Jurkat, Clone E6-1 (cell line): Measurements from ENCODE around the gene C5orf15.
"Not testable (repeated sequence)": the region's sequence is repeated elsewhere in the genome, so short reads cannot be mapped to it uniquely, and the experiment has no call there.

Experiments used
- DNase-seq: peaks from one replicate; pipeline ENCODE4 v3.0.0-alpha.2; 2011; ENCODE audit warnings: low read depth, low spot score
- H3K4me3 ChIP-seq: 2 replicates; pipeline ENCODE4 v1.5.1; 2011; ENCODE audit warnings: mild to moderate bottlenecking, low read length, control low read depth, moderate library complexity

C5orf15 gene

GRCh38 chr5:133995341-133995740 is 26.9 kb upstream of the C5orf15 start:
- no peak for DNase-seq

GRCh38 chr5:133994990-133995333 is 26.5 kb upstream of the C5orf15 start:
- no peak for DNase-seq
- no peak overlapping the region for H3K4me3 ChIP-seq

More at GRCh38 chr5:133995341-133995740, 26.9 kb upstream of the C5orf15 start:
- H3K4me3 ChIP-seq, result no peak overlapping the region

DNA sequence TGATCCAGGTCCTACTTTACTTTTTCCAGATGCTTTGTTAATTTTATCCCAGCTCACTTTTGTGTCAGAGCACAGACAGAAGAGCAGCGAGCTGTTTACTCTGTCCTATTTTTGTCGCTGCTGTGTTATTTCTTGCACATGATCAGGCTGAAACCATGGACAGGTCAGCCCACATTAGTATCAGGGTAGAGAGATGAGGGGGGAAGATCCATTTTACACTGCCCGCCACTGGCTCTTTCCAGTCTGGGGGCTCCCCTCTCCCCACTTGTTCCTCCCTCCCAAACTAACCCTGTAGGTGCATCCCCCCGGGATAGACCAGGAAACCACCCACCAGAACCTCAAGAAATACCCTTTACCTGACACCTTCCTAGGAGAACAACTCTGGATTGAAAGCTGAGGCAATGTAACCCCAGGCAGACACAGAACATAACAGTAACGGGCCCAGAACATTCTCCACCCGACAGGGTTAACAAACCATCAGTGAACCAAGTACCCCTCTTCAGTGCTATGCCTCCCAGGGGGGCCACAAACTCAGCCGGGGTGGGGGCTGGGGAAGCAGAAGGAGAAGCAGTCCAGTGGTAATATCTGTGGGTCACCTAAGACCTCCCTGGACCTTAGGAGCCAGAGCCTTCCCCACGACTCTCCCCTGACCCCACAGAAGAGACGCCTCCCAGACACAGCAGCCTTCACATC is 26.0 kb upstream of the C5orf15 start:
- no peak for DNase-seq
- no peak overlapping the region for H3K4me3 ChIP-seq

DNA sequence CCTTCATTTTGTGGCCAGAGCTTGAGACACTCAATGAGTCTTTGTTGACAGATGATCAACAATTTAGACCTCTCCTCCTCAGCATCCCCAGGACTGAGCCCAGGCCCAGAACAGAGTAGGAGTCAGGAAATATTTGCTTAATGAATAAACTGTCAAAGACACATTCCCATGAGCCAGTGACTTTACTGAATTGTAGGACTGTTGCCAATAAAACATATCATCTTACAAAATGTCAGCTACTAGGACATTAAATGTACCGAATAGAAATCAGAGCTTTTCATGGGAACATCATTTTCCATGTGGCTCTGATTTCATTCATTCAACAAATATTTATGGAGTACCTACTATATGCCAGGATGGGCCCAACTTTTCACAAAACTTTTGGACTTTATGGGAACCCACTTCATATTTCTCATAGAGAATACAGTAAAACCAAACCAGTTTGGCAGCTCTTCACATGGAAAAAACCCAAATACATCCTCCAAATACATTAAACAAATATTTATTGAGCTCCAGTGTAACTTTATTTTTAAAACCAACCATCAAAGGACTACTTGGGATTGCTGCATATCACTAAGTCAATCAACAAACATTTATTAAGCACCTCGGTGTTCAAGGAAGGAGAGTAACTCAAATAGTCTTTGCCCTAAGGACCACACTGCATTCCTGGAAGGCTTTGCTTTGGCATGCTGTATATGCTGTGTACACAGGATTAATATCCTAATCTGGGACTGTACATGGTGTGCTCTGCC is 24.9 kb upstream of the C5orf15 start:
- H3K4me3 ChIP-seq, result no peak overlapping the region
- DNase-seq, result no peak

DNA sequence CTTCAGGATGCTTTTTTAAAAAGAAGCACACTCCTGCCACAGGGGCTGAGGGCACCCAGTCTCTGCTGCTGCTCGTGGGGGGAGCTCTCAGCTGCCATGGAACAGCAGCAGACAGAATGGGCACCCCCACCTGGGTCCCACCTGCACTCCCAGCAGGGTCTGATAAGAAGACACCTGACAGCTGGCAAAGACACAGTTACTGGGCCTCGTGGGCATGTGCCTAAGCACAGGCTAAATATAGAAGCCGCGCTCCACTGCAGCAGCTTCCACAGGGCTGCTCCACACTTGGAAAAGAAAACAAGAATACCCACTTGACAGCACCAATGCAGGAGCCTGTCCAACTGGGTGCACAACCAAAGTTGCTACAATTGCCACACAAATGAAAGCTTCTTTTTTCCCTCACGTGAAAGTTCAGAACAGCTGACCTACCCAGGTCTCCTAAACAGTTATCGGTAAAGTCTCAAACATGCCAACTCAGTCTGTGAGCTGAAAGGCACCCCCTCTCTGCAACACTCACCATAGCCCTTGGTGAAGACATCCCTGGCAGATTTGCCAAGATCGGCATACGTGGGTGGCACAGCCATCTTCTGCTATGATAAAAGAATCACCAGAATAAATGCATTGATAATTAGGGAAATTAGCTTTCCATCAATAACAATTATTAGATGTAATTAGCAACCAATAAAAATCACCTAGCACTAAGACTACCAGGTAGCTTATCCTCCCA is 24.2 kb upstream of the C5orf15 start:
- no peak overlapping the region for H3K4me3 ChIP-seq
- DNase-seq, result no peak

DNA sequence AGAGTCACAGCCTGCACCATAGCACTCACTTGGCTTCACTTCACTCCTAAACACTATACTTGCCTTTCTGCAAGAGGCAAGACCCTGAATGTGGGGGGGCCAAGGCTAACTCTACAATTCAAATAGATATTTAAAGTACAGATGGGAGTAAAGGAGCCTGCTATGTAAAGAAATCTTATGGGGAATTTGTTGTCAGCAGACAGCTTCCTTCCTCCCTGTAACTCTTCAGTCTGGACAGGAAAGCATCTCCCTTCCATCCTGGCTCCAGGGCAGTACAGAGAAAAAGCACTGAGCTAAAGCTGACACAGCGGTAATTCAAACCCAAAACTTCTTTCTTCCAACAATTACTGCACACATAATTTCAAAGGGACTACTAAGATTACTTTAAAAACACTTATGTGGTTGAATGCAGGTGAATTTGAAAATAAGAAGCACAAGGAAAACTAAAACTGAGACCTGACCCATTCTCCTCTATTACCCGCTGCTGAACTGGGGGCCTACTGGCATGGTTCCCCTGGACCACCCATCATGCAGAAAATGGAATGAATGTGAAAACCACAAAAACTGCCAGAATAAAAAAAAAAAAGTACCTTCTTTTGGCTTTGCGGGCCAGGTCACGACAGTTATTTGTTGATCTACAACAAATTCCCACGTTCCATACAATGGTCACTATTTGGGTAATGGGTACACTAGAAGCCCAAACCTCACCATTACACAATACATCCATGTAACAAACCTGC is 22.9 kb upstream of the C5orf15 start:
- H3K4me3 ChIP-seq, result no peak overlapping the region
- no peak for DNase-seq

- no peak for DNase-seq
- H3K4me3 ChIP-seq, result no peak overlapping the region
These were observed 22.0 kb upstream of the C5orf15 start for GRCh38 chr5:133990396-133990795.

- no peak for DNase-seq
- no peak overlapping the region for H3K4me3 ChIP-seq
These were observed 17.2 kb upstream of the C5orf15 start for GRCh38 chr5:133985540-133986180.

- no peak overlapping the region for H3K4me3 ChIP-seq
- no peak for DNase-seq
These were observed 15.2 kb upstream of the C5orf15 start for GRCh38 chr5:133983674-133984073.

DNA sequence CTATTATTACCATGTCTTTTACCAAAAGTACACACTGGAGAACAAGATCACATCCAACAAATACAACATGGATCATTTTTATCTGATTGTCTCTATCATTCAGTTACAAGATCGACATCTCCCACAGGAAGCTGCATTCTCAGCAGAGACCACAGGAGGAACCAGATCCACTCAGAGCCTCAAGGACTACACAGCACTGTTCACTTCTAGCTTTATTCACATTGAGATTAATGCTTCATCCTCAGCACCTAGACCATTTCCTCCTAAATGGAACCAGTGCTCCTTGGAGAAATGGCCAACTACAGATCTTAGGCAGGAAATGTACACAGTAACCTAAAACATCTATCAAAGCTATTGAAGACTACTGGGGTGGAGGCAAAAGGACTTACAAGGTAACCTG is 13.3 kb upstream of the C5orf15 start:
- DNase-seq, result no peak

GRCh38 chr5:133980652-133981051 is 12.2 kb upstream of the C5orf15 start:
- DNase-seq, result no peak

More for the DNA sequence above, 13.3 kb upstream of the C5orf15 start:
- H3K4me3 ChIP-seq, result no peak overlapping the region

GRCh38 chr5:133978943-133979342 is 10.5 kb upstream of the C5orf15 start:
- no peak for DNase-seq
- H3K4me3 ChIP-seq, result no peak overlapping the region

More at GRCh38 chr5:133980652-133981051, 12.2 kb upstream of the C5orf15 start:
- H3K4me3 ChIP-seq, result no peak overlapping the region

GRCh38 chr5:133977858-133978257 is 9.4 kb upstream of the C5orf15 start:
- no peak overlapping the region for H3K4me3 ChIP-seq
- no peak for DNase-seq

DNA sequence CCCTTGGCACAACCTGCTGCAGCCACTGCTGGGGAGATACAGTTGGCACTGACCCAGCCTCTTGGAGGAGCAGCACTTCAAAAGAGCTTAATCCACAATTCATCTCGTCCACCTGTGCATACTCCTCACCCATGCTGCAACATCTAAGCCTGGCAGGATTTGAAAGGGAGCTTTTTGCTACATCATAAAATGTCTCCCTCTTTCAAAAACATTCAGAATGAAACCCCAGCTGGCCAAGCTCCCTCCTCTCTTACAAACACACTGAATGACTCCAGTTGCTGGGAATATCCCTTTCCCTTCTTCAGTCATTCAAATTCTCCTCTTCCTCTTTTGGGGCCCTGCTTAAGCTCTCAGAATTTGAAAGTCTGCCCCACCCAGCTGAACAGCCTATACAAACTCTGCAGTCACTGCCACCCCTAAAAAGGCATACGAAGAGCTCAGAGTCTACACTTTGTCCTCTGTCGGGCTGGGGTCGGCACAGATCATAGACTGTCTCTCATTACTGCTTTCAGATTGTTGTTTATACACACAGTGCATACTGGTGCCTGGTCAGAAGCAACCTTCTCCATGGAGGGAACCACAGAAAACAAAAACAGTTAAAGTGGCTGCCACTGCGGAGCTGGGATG is 8.8 kb upstream of the C5orf15 start:
- DNase-seq, result no peak
- no peak overlapping the region for H3K4me3 ChIP-seq

DNA sequence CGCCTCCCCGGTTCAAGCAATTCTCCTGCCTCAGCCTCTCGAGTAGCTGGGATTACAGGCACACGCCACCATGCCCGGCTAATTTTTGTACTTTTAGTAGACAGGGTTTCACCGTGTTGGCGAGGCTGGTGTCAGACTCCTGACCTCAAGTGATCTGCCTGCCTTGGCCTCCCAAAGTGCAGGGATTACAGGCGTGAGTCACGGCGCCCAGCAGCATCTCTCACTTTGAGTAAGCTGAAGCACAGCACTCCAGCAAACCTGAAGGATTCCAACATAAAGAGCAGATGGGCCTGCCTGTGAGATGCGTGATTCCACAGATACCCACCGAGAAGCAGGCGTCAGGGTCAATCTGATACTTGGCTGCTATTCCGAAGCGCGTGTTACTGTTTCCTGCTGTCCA is 7.1 kb upstream of the C5orf15 start:
- DNase-seq, H3K4me3 ChIP-seq: not testable (repeated sequence)

GRCh38 chr5:133974142-133974541 is 5.7 kb upstream of the C5orf15 start:
- no peak for DNase-seq
- H3K4me3 ChIP-seq, result no peak overlapping the region

GRCh38 chr5:133970325-133970909 is 2.0 kb upstream of the C5orf15 start:
- no peak overlapping the region for H3K4me3 ChIP-seq
- no peak for DNase-seq

- no peak for DNase-seq
- H3K4me3 ChIP-seq, result no peak overlapping the region
These were observed 1.4 kb upstream of the C5orf15 start for GRCh38 chr5:133969654-133970324.
